Lower leg skin (tissue), 3 donors: ENCODE measurements around the gene SGF29.

Source experiments
- POLR2A ChIP-seq, 2 donors: fragments of 450-650 bp; IDR thresholded peaks; one replicate each; pipeline ENCODE4 v1.6.1; 2016 to 2017; ENCODE audit warnings: antibody characterized with exemption in 2 of 2, mild to moderate bottlenecking in 1 of 2, moderate library complexity in 1 of 2
- TF ChIP-seq, protein P1 (sequence below), 3 donors: fragments of 450-650 bp; IDR thresholded peaks; one replicate each; pipeline ENCODE4 v1.5.1; 2016; ENCODE audit warnings: antibody characterized with exemption in 3 of 3, mild to moderate bottlenecking in 3 of 3, moderate library complexity in 2 of 3

DNA sequence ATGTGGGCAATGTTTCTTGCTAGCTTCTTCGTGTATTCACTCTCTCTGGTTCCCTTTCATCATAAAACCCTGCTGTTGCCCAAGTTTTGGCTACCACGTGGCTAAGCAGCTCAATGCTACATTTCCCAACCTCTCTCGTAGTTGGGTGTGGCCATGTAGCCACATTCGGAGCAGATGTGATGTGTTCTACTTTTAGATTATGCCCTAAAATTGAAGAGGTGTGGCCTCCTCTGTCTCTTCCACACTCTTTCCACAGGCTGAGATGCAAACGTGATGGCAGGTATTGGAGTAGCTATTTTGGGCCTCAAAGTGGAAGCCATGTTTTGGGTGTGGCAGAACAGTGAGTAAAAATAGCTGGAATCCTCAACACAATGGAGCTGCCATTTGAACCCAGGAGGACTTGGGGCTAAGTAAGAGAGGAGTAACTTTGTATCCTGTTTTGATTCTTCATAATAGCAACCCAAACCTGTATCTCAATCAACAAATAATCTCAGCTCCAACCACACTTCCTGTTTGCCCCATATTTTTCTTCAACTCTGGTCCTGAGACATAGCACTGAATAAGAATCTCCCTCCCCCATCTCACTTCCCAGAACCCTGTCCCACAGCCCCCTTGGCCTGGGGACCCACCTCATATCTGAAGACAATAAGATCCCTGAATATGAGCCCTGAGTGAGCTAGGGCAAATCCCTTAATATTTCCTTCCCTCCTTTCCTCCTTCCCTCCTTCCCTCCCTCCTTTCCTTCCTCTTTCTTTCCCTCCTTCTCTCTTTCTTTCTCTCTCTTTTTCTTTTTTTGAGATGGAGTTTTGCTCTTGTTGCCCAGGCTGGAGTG, 19.0 kb upstream of the SGF29 start:
- TF ChIP-seq, protein P1, sequence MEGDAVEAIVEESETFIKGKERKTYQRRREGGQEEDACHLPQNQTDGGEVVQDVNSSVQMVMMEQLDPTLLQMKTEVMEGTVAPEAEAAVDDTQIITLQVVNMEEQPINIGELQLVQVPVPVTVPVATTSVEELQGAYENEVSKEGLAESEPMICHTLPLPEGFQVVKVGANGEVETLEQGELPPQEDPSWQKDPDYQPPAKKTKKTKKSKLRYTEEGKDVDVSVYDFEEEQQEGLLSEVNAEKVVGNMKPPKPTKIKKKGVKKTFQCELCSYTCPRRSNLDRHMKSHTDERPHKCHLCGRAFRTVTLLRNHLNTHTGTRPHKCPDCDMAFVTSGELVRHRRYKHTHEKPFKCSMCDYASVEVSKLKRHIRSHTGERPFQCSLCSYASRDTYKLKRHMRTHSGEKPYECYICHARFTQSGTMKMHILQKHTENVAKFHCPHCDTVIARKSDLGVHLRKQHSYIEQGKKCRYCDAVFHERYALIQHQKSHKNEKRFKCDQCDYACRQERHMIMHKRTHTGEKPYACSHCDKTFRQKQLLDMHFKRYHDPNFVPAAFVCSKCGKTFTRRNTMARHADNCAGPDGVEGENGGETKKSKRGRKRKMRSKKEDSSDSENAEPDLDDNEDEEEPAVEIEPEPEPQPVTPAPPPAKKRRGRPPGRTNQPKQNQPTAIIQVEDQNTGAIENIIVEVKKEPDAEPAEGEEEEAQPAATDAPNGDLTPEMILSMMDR (IDR thresholded peaks at IDR 0.05) = no peak
- no peak for TF ChIP-seq POLR2A (IDR thresholded peaks at IDR 0.05)
